ENCODE results near the gene PTPRN2.

DNA sequence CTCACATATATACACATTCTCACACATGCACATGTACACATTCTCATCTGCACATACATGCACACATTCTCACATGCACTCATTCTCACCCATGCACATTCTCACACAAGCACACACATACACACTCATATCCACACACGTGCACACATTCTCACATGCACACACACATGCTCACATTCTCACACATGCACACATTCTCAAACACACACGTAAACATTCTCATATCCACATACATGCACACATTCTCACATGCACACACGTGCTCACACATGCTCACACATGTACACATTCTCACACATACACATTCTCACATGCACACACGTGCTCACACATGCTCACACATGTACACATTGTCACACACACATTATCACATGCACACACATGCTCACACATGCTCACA lies 260.6 kb downstream of the PTPRN2 start:
- TF ChIP-seq, protein P1, sequence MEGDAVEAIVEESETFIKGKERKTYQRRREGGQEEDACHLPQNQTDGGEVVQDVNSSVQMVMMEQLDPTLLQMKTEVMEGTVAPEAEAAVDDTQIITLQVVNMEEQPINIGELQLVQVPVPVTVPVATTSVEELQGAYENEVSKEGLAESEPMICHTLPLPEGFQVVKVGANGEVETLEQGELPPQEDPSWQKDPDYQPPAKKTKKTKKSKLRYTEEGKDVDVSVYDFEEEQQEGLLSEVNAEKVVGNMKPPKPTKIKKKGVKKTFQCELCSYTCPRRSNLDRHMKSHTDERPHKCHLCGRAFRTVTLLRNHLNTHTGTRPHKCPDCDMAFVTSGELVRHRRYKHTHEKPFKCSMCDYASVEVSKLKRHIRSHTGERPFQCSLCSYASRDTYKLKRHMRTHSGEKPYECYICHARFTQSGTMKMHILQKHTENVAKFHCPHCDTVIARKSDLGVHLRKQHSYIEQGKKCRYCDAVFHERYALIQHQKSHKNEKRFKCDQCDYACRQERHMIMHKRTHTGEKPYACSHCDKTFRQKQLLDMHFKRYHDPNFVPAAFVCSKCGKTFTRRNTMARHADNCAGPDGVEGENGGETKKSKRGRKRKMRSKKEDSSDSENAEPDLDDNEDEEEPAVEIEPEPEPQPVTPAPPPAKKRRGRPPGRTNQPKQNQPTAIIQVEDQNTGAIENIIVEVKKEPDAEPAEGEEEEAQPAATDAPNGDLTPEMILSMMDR (IDR thresholded peaks at IDR 0.05): no peak
- no peak for TF ChIP-seq POLR2A (IDR thresholded peaks at IDR 0.05)
